GM18499 (cell line): Measurements from ENCODE around the gene TPSAB1.
"Not testable (repeated sequence)": the region's sequence is repeated elsewhere in the genome, so short reads cannot be mapped to it uniquely, and the experiment has no call there.

Source experiments
- ATAC-seq: cut with Tn5 transposase; IDR thresholded peaks from one replicate; pipeline ENCODE4 v1.9.1; 2021; ENCODE audit warnings: moderate number of reproducible peaks; ENCODE audit not compliant: insufficient read depth, unreplicated experiment

TPSAB1 gene

DNA sequence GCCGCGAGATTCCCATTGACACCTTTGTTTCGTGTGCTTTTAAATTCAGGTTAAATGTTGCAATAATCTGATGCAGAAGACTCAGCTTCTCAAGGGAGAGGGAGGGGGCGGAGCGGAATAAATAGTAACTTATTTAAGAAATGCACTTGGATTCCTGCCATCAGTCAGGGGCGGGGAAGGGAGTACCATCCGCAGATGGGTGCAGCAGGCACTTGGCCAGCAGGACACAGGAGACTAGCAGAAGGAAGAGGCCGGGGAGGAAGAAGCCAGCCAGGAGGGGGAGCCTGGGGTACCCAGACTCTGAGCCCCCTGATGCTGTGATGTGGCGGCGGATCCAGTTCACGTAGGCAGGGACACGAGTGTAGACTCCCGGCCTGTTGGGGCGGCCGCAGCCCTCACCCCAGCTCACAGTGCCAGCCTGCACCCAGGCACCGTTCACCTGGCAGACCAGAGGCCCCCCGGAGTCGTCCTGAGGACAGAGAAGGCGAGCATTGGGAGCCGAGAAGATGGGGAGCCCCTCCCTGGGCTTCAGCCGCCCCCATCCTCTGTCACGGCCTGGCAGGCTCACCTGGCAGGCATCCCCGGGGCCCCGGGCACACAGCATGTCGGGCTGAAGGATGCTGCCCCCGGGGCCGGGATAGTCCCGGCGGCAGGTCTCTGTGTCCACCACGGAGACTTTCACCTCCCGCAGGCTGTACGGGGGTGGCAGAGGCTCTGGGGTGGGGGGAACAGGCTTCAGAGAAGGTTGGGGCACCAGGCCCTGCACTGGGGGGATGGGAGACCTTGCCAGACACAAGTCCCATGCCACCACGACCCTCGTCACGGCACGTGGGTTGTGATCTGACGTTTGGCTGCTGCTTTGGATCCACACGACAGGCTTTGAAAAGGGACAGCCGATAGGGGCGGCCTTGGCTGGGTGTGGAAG, 18.6 kb upstream of the TPSAB1 start:
- no peak for ATAC-seq

DNA sequence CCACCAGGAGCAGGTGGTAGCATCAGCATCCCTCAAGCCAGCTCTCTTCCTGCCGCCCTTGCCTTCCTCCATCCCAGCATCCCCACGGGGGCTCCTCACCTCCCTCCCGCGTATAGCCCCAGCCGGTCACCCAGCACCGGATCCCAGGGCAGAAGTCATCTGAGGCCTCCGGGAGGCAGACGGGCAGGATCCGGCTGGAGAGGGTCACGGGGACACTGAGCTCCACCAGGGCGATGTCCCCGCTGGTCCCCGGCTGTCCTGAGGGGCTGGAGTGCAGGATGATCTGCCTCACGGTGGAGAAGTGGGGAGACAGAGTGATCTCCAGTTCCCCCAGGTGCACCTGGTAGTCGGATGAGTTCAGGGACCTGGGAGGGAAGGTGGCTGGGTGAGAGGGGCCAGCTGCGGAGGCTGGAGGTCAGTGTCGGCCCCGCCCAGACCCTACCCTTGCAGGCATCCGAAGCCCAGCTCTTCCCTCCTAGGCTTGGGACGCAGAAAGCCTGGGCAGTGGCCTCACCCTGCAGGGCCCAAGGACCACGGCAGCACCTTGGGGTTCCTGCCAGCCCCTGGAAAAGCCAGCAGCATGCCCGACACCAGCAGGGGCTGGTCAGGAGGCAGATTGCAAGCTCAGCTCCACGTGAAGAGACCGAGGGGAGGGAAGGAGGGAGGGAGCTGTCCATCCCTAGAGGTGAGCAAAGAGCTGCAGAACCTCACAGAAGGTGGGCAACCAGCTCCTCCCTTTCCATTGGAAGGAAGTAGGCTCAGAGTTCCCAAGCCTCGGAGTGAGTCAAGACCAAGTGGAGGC, 17.8 kb upstream of the TPSAB1 start:
- no peak for ATAC-seq

DNA sequence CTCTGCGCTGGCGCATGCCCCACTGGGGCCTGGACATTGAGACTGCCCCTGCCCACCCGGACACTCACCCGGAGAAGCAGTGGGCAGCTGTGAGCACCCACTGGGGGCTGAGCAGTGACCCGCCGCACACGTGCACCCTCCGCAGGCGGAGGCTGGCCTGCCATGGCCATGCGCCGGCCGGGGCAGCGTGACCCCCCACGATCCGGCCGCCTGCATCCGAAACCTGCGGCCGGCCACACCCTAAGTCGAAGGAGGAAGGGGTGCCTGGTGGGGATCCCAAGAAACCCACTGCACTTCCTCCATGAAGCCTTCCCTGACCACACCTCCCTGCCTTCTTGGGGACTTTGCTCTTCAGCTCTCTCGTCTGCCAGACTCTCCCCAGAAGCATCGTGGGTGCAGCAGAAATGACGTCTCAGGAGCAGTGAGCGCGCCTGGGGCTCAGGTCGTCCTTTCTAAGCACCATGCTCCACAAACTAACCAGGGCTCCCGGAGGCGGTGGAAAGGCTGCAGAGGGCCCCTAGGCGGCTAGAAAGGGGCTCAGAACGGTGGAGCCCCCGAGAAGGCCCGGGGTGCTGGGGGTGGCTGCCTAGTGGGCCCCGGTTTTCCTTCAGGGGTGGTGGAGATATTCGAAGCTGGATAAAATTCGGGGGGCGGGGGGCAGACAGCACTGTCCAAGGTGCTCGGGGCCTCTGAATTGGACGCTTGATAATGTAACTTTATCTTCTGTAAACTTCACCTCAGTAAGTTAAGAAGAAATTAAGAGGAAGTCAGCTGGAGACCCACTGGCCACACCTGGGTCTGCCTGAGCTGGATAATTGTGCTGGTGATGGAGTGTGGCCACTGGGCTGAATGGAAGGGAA, 16.9 kb upstream of the TPSAB1 start:
- no peak for ATAC-seq

DNA sequence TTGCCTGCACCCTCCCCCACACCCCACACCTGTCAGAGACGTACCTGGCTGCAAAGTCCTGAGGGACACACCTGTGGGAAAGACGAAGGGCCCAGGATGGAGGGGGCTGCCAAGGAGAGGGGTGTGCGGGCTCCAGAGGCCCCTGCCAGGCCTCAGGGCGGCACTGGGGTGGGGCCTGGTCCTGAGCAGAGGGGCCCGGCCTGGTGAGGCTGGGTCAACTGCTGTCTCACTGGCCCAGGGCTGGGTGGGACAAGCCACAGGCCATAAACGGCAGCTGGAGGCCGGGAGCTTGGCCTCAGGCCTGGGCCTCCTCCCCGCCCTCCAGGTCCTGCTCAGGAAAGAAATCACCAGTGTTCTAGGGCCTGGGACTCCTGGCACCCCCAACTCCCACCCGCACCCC, 15.9 kb upstream of the TPSAB1 start:
- no peak for ATAC-seq

DNA sequence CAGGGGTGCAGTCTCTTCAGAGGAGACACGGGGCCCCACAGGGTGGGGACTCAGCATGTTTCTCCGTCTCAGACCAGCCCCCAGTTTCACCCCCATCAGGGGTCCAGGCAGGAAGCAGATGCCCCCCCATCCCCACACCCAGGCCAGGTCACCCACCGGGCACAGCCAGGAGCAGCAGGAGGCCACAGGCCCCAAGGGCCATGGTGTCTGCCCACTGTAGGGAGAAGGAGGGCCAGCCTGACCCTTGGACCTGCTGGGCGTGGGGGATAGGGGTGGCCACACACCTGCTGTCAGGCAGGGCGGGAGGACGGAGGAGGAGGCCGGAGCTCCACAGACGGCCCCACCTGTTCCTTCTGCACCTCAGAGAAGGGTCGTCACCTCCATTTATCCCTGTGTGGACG, 15.5 kb upstream of the TPSAB1 start, which contains the start of gene TPSG1:
Gene TPSG1 (minus strand): TSS at position 218 of the 401 bp plus-strand sequence. CDS start 16 bp downstream, at position 202.
- ATAC-seq: no peak

DNA sequence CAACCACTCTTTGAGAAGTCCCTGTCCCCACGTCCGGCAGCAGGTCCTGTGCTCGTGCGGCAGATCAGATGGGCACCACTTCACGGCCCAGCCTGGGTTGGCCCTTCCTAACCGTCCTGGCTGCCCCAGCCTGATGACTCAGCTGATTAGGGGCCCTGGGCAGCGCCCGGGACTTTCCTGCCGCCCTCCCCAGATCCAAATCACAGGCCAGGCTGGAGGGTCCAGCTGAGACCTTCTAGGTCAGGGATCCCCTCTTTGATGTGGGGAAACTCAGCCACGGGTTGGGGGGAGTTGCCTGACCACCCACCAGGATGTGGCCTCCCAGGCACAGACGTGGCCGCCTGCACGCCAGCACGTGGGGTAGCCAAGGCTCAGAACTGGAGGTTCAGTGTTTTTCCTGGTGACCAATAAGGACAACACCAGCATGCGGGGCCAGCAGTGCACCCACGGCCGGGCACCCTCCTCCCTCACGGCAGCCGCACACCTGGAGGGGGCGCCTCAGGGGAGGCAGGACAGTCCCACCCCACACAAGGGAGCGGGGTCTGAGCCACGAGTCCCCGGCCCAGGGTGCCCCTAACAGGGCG, 14.7 kb upstream of the TPSAB1 start:
- ATAC-seq: not testable (repeated sequence)

- not testable (repeated sequence) for ATAC-seq
These were observed 13.8 kb upstream of the TPSAB1 start for GRCh38 chr16:1226692-1227091.

- not testable (repeated sequence) for ATAC-seq
These were observed 12.3 kb upstream of the TPSAB1 start for GRCh38 chr16:1228227-1228626.

DNA sequence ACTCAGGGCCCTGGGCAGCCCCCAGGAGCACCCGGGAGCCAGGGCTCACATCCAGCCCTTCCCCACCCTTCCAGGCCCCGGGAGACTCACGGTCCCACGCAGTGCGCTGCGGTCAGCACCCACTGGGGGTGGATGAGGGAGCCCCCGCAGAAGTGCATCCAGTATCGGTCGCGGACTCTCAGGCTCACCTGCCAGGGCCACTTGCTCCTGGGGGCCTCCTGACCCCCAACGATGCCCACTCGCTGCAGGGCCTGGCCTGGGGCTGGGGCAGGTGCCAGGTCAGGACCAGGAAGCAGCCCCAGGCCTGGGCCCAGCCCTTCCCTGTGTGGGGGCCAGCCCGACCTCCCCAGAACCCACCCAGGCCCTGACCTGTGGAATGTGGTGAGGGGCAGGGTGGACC, 11.0 kb upstream of the TPSAB1 start:
- ATAC-seq: not testable (repeated sequence)

- ATAC-seq: not testable (repeated sequence)
These were observed 10.4 kb upstream of the TPSAB1 start, which contains the start of gene TPSB2 for GRCh38 chr16:1230084-1230470. TPSB2 (minus strand) TSS chr16:1230184; CDS start chr16:1229951, 233 bp downstream.

DNA sequence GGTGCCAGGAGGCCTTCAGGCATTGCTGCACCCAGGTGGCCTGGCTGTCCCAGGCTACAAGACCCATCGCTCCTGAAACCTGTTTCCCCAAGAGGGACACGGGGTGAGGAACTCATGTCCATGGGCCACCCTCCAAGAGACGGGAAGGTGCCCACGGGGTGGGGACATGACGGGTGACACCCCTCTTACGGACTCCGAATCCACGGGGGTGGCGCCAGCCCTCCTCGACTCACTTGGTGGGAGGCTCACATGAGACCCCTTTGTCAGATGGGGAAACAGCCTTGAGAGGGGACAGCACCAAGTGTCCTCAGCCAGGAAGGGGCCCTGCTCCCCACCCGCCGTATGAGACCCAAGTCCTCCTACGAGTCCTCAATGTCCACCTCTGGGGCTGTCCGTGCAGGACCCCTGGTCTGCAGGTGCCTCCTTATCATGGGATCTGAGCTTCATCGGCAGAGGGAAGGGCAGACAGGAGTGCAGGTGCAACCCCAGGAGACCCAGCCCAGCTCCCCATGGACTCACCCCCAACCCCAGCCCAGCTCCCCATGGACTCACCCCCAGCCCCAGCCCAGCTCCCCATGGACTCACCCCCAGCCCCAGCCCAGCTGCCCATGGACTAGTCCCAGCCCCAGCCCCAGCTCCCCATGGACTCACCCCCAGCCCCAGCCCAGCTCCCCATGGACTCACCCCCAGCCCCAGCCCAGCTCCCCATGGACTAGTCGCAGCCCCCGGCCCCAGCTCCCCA, 9.9 kb upstream of the TPSAB1 start:
- ATAC-seq: not testable (repeated sequence)

DNA sequence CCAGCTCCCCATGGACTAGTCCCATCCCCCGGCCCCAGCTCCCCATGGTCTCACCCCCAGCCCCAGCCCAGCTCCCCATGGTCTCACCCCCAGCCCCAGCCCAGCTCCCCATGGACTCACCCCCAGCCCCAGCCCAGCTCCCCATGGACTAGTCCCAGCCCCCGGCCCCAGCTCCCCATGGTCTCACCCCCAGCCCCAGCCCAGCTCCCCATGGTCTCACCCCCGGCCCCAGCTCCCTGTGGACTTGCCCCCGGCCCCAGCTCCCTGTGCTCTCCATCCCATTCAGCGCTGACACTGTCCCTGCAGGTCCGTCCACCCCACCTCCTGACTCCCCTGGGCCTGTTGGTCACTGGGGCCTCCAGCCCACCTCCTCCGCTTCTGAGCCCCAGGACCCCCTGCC, 9.2 kb upstream of the TPSAB1 start:
- ATAC-seq: not testable (repeated sequence)

DNA sequence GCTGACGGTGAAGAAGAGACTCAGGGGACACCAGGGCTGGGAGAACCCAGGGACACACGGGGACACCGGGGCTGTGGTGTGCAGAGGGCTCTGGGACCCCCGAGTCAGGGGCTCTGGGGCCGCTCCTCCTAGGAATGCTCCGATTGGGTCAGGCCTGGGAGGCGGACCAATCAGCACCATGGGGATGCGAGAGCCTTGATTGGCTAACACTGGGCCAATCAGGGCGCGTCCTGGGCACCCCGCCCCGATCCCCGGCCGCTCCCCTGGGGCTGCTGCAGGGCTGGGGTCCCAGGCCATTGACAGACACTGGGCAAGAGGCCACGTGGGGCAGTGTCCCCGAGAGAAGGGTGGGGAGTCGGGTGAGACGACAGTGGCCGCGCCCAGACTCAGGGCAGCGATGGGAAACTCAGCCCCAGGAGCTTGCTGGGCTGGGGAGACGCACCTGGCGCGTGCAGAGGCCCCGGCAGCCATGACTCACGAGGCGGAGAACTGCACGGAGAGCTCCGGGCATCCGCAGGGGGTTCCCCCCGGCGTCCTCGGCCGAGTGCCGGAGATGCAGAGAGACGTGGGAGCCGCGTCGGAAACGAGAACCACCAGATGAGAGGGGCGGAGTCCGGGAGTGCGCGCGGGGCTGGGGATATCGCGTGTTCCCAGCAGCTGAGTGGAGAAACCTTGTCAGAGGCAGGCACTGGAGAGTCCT, 8.3 kb upstream of the TPSAB1 start:
- ATAC-seq: not testable (repeated sequence)

DNA sequence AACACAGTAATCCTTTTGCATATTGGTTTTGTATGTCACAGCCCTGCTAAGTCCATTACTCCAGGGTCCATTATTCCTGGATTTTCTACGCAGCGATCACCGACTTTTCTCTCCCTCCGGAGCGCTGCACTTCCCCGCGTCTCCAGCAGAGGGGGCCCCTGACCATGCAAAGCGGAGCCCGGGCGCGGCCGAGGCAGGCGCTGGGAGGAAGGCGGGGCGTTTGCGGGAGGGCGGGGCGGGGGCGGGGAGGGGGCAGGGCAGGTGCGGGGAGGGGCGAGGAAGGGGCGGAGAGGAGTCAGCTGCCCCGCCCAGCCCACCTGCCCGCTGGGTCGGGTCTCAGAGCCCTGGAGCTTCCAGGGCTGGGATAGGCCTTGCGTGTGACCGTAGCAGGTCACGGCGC, 3.8 kb upstream of the TPSAB1 start:
- not testable (repeated sequence) for ATAC-seq

DNA sequence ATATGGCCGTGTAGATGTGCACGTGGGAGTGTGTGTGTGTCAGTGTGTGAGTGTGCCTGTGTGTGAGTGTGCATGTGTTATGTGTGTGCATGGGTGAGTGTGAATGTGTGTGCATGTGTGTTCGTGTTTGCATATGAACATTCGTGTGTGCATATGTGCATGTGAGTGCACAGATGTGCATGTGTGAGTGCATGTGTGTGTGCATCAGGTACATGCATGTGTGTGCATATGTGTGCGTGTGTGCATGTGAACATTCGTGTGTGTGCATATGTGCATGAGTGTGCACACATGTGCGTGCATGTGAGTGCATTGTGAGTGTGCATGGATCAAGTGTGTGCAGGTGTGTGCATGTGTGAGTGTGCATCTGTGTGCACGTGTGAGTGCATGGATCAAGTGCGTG, 2.5 kb upstream of the TPSAB1 start:
- no peak for ATAC-seq

- ATAC-seq: not testable (repeated sequence)
These were observed 1.6 kb upstream of the TPSAB1 start for GRCh38 chr16:1238909-1239308.

DNA sequence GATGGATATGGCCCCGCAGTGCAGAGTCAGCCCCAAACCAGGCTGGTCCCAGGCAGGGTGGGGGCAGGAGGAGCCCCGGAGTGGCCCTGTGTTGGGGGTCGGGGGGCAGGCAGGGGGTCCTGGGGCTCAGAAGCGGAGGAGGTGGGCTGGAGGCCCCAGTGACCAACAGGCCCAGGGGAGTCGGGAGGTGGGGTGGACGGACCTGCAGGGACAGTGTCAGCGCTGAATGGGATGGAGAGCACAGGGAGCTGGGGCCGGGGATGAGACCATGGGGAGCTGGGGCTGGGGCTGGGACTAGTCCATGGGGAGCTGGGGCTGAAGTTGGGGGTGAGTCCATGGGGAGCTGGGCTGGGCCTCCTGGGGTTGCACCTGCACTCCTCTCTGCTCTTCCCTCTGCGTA, 930 bp upstream of the TPSAB1 start:
- ATAC-seq: not testable (repeated sequence)

DNA sequence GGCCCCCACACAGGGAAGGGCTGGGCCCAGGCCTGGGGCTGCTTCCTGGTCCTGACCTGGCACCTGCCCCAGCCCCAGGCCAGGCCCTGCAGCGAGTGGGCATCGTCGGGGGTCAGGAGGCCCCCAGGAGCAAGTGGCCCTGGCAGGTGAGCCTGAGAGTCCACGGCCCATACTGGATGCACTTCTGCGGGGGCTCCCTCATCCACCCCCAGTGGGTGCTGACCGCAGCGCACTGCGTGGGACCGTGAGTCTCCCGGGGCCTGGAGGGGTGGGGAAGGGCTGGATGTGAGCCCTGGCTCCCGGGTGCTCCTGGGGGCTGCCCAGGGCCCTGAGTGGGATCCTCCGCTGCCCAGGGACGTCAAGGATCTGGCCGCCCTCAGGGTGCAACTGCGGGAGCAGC, 576 bp downstream of the TPSAB1 start:
- ATAC-seq: not testable (repeated sequence)
